HepG2 (cell line): ENCODE data around the gene SLA2. TPM values are rescaled to one million over a fixed set of nuclear protein-coding genes. Genes with fewer than 3 reads are reported as not detected.

Experiments
- ARNT2 ChIP-seq: sonication (generic); formaldehyde crosslinking; IDR thresholded peaks from 2 replicates; pipeline ENCODE4 v1.8.0; 2022; ENCODE audit warnings: mild to moderate bottlenecking, low read depth, missing genetic modification reagents, moderate library complexity
- CCDC6 ChIP-seq: sonication (generic); formaldehyde crosslinking; IDR thresholded peaks from 2 replicates; pipeline ENCODE4 v1.8.1; 2022; ENCODE audit warnings: mild to moderate bottlenecking, missing genetic modification reagents, moderate library complexity
- CHD4 ChIP-seq: fragments of 200-600 bp; sonication (generic); IDR thresholded peaks from 2 replicates; pipeline ENCODE4 v1.7.0; 2017; ENCODE audit warnings: mild to moderate bottlenecking, low read length, borderline replicate concordance
- FOXC1 ChIP-seq: sonication (generic); formaldehyde crosslinking; IDR thresholded peaks from 2 replicates; pipeline ENCODE4 v1.8.0; 2022; ENCODE audit warnings: mild to moderate bottlenecking, missing genetic modification reagents, borderline replicate concordance
- GATAD1 ChIP-seq: IDR thresholded peaks from 2 replicates; pipeline ENCODE4 v1.6.1; 2016; ENCODE audit warnings: missing genetic modification reagents, missing compliant biosample characterization
- HNRNPUL1 ChIP-seq: fragments of 200-400 bp; formaldehyde crosslinking; IDR thresholded peaks from 2 replicates; pipeline ENCODE4 v1.6.1; 2017; ENCODE audit warnings: low read depth, mild to moderate bottlenecking, low read length, moderate library complexity
- HOXA5 ChIP-seq: sonication (generic); formaldehyde crosslinking; IDR thresholded peaks from 2 replicates; pipeline ENCODE4 v1.4.0; 2020; ENCODE audit warnings: missing genetic modification reagents
- JUNB ChIP-seq: sonication (generic); formaldehyde crosslinking; IDR thresholded peaks from 2 replicates; pipeline ENCODE4 v1.8.0; 2022; ENCODE audit warnings: missing genetic modification reagents, mild to moderate bottlenecking, borderline replicate concordance
- MIXL1 ChIP-seq: IDR thresholded peaks from 2 replicates; pipeline ENCODE4 v1.6.1; 2016
- NFIC ChIP-seq: IDR thresholded peaks from 2 replicates; pipeline ENCODE4 v1.6.1; 2012; ENCODE audit warnings: mild to moderate bottlenecking, low read length, inconsistent platforms
- PAX8 ChIP-seq: sonication (generic); formaldehyde crosslinking; IDR thresholded peaks from 2 replicates; pipeline ENCODE4 v1.8.0; 2022; ENCODE audit warnings: mild to moderate bottlenecking, missing genetic modification reagents, borderline replicate concordance
- RFXAP ChIP-seq: sonication (generic); formaldehyde crosslinking; IDR thresholded peaks from 2 replicates; pipeline ENCODE4 v1.4.0; 2020; ENCODE audit warnings: missing genetic modification reagents, borderline replicate concordance
- ZBTB1 ChIP-seq: sonication (generic); formaldehyde crosslinking; IDR thresholded peaks from 2 replicates; pipeline ENCODE4 v1.4.0; 2020; ENCODE audit warnings: missing genetic modification reagents, borderline replicate concordance
- ZMYM2 ChIP-seq: sonication (generic); formaldehyde crosslinking; IDR thresholded peaks from 2 replicates; pipeline ENCODE4 v1.8.0; 2022; ENCODE audit warnings: mild to moderate bottlenecking, missing genetic modification reagents
- ZNF24 ChIP-seq: fragments of 450-650 bp; IDR thresholded peaks from 2 replicates; pipeline ENCODE4 v1.6.1; 2017; ENCODE audit warnings: antibody characterized with exemption, mild to moderate bottlenecking
- ZNF292 ChIP-seq: sonication (generic); formaldehyde crosslinking; IDR thresholded peaks from 2 replicates; pipeline ENCODE4 v1.8.1; 2022; ENCODE audit warnings: mild to moderate bottlenecking, low read depth, missing genetic modification reagents, borderline replicate concordance
- ZNF34 ChIP-seq: sonication (generic); formaldehyde crosslinking; IDR thresholded peaks from 2 replicates; pipeline ENCODE4 v1.4.0; 2020; ENCODE audit warnings: mild to moderate bottlenecking, missing genetic modification reagents, borderline replicate concordance
- ZNF549 ChIP-seq: sonication (generic); formaldehyde crosslinking; IDR thresholded peaks from 2 replicates; pipeline ENCODE4 v1.5.0; 2020; ENCODE audit warnings: missing genetic modification reagents
- ZNF556 ChIP-seq: sonication (generic); formaldehyde crosslinking; IDR thresholded peaks from 2 replicates; pipeline ENCODE4 v1.4.0; 2020; ENCODE audit warnings: mild to moderate bottlenecking, missing genetic modification reagents, borderline replicate concordance
- ZNF562 ChIP-seq: sonication (generic); formaldehyde crosslinking; IDR thresholded peaks from 2 replicates; pipeline ENCODE4 v1.8.0; 2022; ENCODE audit warnings: missing genetic modification reagents, borderline replicate concordance
- ZNF83 ChIP-seq: sonication (generic); formaldehyde crosslinking; IDR thresholded peaks from 2 replicates; pipeline ENCODE4 v1.4.0; 2020; ENCODE audit warnings: missing genetic modification reagents, mild to moderate bottlenecking, borderline replicate concordance
- ZSCAN21 ChIP-seq: sonication (generic); formaldehyde crosslinking; IDR thresholded peaks from 2 replicates; pipeline ENCODE4 v1.8.0; 2022; ENCODE audit warnings: mild to moderate bottlenecking, missing genetic modification reagents, moderate library complexity, borderline replicate concordance
- polyA plus RNA-seq, 8 experiments: library from polyadenylated mRNA; depleted of rRNA in 3 of 8; stranded (reverse) in 7 of 8; unstranded in 1 of 8; fragments of >200 nt; fragmentation: Illumina TruSeq in 4 of 8; extraction: Trizol in 4 of 8; gene quantifications; 2 replicates each; pipeline versions ENCODE4 v1.2.1 to v1.2.3, GENCODE V29; 2011 to 2016; ENCODE audit warnings: low read depth in 4 of 8, missing spikeins in 1 of 8, mixed read lengths in 1 of 8; ENCODE audit not compliant: insufficient read depth in 1 of 8
- total RNA-seq, 5 experiments: library from RNA; depleted of rRNA; stranded (reverse); fragments of >200 nt; fragmentation: Illumina TruSeq; extraction: Trizol; gene quantifications; 2 replicates each; pipeline ENCODE4 v1.2.3, GENCODE V29; 2016; ENCODE audit warnings: low read depth in 1 of 5
- TF ChIP-seq, protein P1 (sequence below): fragments of 450-650 bp; IDR thresholded peaks from 2 replicates; pipeline ENCODE4 v1.6.1; 2017; ENCODE audit warnings: mild to moderate bottlenecking
- TF ChIP-seq, protein P2 (sequence below): IDR thresholded peaks from 2 replicates; pipeline ENCODE4 v1.6.1; 2016; ENCODE audit warnings: low read depth, control low read depth
- TF ChIP-seq, protein P3 (sequence below): IDR thresholded peaks from 2 replicates; pipeline ENCODE4 v1.6.1; 2016; ENCODE audit warnings: low read depth, borderline replicate concordance

Gene SLA2
- total and polyA plus RNA-seq, 2 of the 13 experiments (the other 11 are each of a cell fraction or from before 2014, with no cell fraction given), result 1.6 to 3.6 TPM

DNA sequence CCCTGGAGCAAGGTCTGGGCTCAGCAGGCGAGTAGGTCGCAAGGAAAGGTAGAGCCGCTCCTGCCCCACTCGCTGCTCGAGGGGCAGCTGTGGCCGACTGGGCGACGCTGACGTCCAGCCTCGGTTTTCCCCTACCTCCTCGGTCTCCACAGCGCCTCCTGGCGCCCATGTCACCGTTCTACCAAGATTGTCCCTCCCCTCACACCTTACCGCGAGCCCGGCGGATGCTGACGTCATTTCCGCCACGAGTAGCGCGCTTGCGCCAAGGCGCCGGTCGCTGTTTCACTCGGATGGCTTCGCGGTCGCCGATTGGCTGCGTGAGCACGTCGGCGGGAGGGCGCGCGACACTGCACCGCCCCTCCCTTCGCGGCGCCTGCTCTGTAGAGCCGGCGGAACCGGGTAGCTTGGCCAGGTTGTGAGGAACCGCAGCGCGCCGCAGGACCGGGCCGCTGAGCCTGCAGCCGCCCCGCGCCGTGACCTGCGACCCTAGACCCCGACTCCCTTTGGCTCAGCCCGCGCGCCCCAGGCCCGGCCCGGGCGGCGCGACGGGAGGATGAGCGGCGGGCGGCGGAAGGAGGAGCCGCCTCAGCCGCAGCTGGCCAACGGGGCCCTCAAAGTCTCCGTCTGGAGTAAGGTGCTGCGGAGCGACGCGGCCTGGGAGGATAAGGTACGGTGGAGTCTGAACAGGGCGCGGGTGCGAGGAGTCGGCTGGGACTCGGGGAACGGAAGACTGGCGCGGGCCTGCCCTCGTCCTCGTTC lies 40.4 kb downstream of the SLA2 start, which contains the start of gene RAB5IF (continued):
- TF ChIP-seq PAX8 (CRISPR knock-in tag), result peak; percentile 8; the same call in 1 of the 2 replicates
- TF ChIP-seq ZSCAN21, result no peak; the same call in 1 of the 2 replicates
- peak; percentile 98 for TF ChIP-seq MIXL1
- TF ChIP-seq, protein P1, sequence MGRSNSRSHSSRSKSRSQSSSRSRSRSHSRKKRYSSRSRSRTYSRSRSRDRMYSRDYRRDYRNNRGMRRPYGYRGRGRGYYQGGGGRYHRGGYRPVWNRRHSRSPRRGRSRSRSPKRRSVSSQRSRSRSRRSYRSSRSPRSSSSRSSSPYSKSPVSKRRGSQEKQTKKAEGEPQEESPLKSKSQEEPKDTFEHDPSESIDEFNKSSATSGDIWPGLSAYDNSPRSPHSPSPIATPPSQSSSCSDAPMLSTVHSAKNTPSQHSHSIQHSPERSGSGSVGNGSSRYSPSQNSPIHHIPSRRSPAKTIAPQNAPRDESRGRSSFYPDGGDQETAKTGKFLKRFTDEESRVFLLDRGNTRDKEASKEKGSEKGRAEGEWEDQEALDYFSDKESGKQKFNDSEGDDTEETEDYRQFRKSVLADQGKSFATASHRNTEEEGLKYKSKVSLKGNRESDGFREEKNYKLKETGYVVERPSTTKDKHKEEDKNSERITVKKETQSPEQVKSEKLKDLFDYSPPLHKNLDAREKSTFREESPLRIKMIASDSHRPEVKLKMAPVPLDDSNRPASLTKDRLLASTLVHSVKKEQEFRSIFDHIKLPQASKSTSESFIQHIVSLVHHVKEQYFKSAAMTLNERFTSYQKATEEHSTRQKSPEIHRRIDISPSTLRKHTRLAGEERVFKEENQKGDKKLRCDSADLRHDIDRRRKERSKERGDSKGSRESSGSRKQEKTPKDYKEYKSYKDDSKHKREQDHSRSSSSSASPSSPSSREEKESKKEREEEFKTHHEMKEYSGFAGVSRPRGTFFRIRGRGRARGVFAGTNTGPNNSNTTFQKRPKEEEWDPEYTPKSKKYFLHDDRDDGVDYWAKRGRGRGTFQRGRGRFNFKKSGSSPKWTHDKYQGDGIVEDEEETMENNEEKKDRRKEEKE, result no peak
- TF ChIP-seq HNRNPUL1, result peak; percentile 66; the same call in 1 of the 2 replicates
- peak; percentile 13; the same call in 1 of the 2 replicates for TF ChIP-seq ZNF24
- peak; percentile 67 for TF ChIP-seq ZNF292 (CRISPR knock-in tag)
- TF ChIP-seq CHD4, result no peak
- no peak for TF ChIP-seq NFIC
- TF ChIP-seq GATAD1 (CRISPR knock-in tag), result peak; percentile 98
- TF ChIP-seq CCDC6 (CRISPR knock-in tag), result peak; percentile 98
- TF ChIP-seq ZNF562, result no peak
- peak; percentile 94 for TF ChIP-seq ZNF556 (CRISPR knock-in tag)
- TF ChIP-seq ZNF34 (CRISPR knock-in tag), result peak; percentile 94; the same call in 1 of the 2 replicates
- no peak for TF ChIP-seq JUNB (CRISPR knock-in tag)
- peak; percentile 98 for TF ChIP-seq ARNT2 (CRISPR knock-in tag)
- TF ChIP-seq ZNF83 (CRISPR knock-in tag), result no peak; the same call in 1 of the 2 replicates
- TF ChIP-seq, protein P2, sequence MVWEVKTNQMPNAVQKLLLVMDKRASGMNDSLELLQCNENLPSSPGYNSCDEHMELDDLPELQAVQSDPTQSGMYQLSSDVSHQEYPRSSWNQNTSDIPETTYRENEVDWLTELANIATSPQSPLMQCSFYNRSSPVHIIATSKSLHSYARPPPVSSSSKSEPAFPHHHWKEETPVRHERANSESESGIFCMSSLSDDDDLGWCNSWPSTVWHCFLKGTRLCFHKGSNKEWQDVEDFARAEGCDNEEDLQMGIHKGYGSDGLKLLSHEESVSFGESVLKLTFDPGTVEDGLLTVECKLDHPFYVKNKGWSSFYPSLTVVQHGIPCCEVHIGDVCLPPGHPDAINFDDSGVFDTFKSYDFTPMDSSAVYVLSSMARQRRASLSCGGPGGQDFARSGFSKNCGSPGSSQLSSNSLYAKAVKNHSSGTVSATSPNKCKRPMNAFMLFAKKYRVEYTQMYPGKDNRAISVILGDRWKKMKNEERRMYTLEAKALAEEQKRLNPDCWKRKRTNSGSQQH (CRISPR knock-in tag), result peak; percentile 98
- peak; percentile 54; the same call in 1 of the 2 replicates for TF ChIP-seq ZNF549 (CRISPR knock-in tag)
- TF ChIP-seq FOXC1, result peak; percentile 98
- peak; percentile 97 for TF ChIP-seq RFXAP (CRISPR knock-in tag)
- no peak for TF ChIP-seq ZMYM2 (CRISPR knock-in tag)
- no peak for TF ChIP-seq ZBTB1 (CRISPR knock-in tag)
- TF ChIP-seq, protein P3, sequence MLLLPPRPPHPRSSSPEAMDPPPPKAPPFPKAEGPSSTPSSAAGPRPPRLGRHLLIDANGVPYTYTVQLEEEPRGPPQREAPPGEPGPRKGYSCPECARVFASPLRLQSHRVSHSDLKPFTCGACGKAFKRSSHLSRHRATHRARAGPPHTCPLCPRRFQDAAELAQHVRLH (CRISPR knock-in tag), result peak; percentile 100
- TF ChIP-seq HOXA5, result peak; percentile 98
